Measurements from ENCODE around the gene CMBL. TPM values are rescaled to one million over a fixed set of nuclear protein-coding genes. Genes with fewer than 3 reads are reported as not detected.

CMBL gene
- total RNA-seq, 1 donor from 2014 or later = 24.8 TPM

DNA sequence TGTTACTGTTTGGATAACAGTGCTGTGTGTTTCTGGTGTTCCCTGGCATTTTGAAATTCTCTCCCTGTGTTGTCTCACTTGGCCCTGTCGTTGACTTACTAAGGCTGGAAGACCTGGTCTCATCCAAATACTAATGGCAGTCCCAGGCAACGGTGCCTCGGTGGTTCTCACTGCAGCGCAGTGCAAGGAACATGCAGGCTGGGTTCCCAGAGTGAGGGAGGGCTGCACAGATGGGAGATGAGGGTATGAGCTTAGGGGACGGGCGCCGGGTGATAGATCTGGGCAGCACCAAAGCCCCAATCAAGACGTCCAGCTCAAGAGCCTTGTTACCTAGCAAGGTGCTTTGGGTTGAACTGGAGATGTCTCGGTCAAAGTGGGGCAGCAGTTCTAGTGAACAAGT, 46.6 kb downstream of the CMBL start:
- DNase-seq (ENCODE audit: low spot score in 2 of 2, unreplicated experiment in 2 of 2) = no peak
- Mint-ChIP-seq H3K4me3 (no peak overlapping the region), H3K9me3 (no peaks in the 10 kb centered on the region), H3K36me3 (peaks cover 47% of the 10 kb centered on the region), H3K27me3 (ENCODE audit: low read depth) (no peaks in the 10 kb centered on the region), H3K27ac (no peak overlapping the region), H3K4me1 (peaks cover 11% of the 10 kb centered on the region)
- no peak for TF ChIP-seq CTCF (IDR thresholded peaks at IDR 0.05; ENCODE audit: unreplicated experiment)

DNA sequence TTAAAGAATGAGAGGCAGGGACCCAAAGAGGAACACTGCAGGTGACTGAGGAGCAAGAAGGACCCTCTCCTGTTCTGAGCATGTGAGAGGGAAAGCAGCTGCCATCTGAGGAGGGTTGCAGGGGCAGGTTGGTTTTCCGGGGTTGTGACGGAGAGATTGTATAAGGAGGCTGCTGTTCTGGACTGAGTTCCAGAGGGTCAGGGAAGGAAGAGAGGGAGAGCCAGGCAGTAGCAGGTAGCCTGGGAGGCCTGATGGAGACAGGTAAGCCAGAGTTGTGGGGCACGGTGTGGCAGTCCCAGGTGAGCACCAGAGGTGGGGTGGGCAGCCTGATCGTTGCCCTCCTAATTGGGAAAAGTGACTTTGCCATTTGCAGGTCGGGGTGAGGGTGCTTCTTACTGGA, 47.8 kb downstream of the CMBL start:
- Mint-ChIP-seq H3K4me1 (peaks cover 11% of the 10 kb centered on the region), H3K36me3 (peaks cover 55% of the 10 kb centered on the region), H3K9me3 (no peaks in the 10 kb centered on the region), H3K27ac (no peak overlapping the region), H3K27me3 (ENCODE audit: low read depth) (no peaks in the 10 kb centered on the region), H3K4me3 (no peak overlapping the region)
- no peak for DNase-seq (ENCODE audit: low spot score in 2 of 2, unreplicated experiment in 2 of 2)
- TF ChIP-seq CTCF (IDR thresholded peaks at IDR 0.05; ENCODE audit: unreplicated experiment) = no peak

DNA sequence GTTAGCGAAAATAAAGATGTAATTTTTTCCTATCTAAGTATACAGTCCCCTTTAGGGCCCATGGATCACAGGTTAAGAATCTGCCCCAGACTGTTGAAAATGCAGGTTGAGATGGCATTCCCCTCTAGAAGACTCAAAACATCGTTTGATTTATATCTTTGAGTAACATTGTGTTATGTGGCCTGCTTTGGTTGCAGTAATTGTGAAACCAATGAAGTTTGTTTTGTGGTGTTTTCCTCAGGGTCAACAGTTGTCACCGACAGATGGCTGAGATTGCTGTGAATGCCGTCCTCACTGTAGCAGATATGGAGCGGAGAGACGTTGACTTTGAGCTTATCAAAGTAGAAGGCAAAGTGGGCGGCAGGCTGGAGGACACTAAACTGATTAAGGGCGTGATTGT, 49.8 kb downstream of the CMBL start:
- Mint-ChIP-seq H3K27ac (no peak overlapping the region), H3K9me3 (no peaks in the 10 kb centered on the region), H3K27me3 (ENCODE audit: low read depth) (no peaks in the 10 kb centered on the region), H3K4me3 (no peak overlapping the region), H3K36me3 (peaks cover 52% of the 10 kb centered on the region), H3K4me1 (peaks cover 7% of the 10 kb centered on the region)
- TF ChIP-seq CTCF (IDR thresholded peaks at IDR 0.05; ENCODE audit: unreplicated experiment) = no peak
- no peak for DNase-seq (ENCODE audit: low spot score in 2 of 2, unreplicated experiment in 2 of 2)

DNA sequence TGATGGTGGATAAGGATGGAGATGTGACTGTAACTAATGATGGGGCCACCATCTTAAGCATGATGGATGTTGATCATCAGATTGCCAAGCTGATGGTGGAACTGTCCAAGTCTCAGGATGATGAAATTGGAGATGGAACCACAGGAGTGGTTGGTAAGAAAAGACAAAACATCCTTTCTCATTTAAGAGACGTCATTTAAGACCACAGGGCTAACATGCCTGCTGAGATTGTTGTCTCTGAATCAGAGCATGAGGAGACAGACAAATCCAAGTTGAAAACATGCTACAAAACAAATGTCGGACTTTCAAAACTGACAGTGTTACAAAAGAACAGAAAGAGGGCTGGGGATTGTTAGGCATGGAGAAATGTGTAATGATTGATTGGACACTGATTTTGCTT, 53.0 kb downstream of the CMBL start:
- Mint-ChIP-seq H3K36me3 (peaks cover 32% of the 10 kb centered on the region), H3K4me3 (no peak overlapping the region), H3K27me3 (ENCODE audit: low read depth) (no peaks in the 10 kb centered on the region), H3K9me3 (no peaks in the 10 kb centered on the region), H3K27ac (no peak overlapping the region), H3K4me1 (peaks cover 17% of the 10 kb centered on the region)
- TF ChIP-seq CTCF (IDR thresholded peaks at IDR 0.05; ENCODE audit: unreplicated experiment) = no peak
- no peak for DNase-seq (ENCODE audit: low spot score in 2 of 2, unreplicated experiment in 2 of 2)

GRCh38 chr5:10253390-10253789, 54.3 kb downstream of the CMBL start:
- H3K4me3 Mint-ChIP-seq = no peak overlapping the region
- no peaks in the 10 kb centered on the region for H3K9me3 Mint-ChIP-seq
- peaks cover 26% of the 10 kb centered on the region for H3K36me3 Mint-ChIP-seq
- no peak overlapping the region for H3K27ac Mint-ChIP-seq
- DNase-seq (ENCODE audit: low spot score in 2 of 2, unreplicated experiment in 2 of 2) = no peak
- H3K4me1 Mint-ChIP-seq = peaks cover 25% of the 10 kb centered on the region
- H3K27me3 Mint-ChIP-seq (ENCODE audit: low read depth) = no peaks in the 10 kb centered on the region
- no peak for TF ChIP-seq CTCF (IDR thresholded peaks at IDR 0.05; ENCODE audit: unreplicated experiment)

DNA sequence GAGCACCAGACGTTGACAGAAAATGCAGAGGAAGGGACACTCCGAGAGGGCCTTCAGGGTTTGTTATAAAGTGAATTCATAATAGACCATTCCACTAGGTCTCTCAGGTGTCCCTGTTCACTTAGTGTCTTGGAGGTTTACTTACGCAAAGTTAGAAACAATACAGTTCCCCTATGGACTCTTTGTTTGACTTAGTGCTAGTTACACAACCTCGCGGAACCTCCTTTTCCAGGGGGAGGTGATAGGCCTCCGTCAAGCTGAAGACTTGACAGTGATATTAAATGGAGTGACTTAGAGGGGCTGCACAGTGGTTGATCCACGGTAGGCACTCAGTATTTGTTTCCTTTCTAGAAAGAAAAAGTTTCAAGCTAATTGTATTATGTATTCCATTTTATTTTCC, 56.3 kb downstream of the CMBL start:
- DNase-seq (ENCODE audit: low spot score in 2 of 2, unreplicated experiment in 2 of 2) = no peak
- Mint-ChIP-seq H3K9me3 (no peaks in the 10 kb centered on the region), H3K4me1 (peaks cover 29% of the 10 kb centered on the region), H3K36me3 (peaks cover 20% of the 10 kb centered on the region), H3K27me3 (ENCODE audit: low read depth) (no peaks in the 10 kb centered on the region), H3K4me3 (peak overlapping the region; percentile 78), H3K27ac (peak overlapping the region; percentile 51)
- no peak for TF ChIP-seq CTCF (IDR thresholded peaks at IDR 0.05; ENCODE audit: unreplicated experiment)

Measured in mesothelial cell of epicardium (in vitro differentiated cells).